Gastroesophageal sphincter (tissue), 4 donors: ENCODE data around the gene EEF2K. TPM values are rescaled to one million over a fixed set of nuclear protein-coding genes. Genes with fewer than 3 reads are reported as not detected.

Experiments used
- ATAC-seq: fragments of 150-250 bp; one replicate; pipeline ENCODE4 v1.9.1; 2016; ENCODE audit warnings: mild to moderate bottlenecking, moderate library complexity
- H3K27ac ChIP-seq, 4 donors: fragments of 200-600 bp; sonication (generic) in 3 of 4; 1 replicate in 3 of 4; 2 replicates in 1 of 4; pipeline ENCODE4 v1.5.1; 2016 to 2019
- H3K27me3 ChIP-seq: fragments of 200-600 bp; sonication (generic); one replicate; pipeline ENCODE4 v1.5.1; 2019
- H3K36me3 ChIP-seq, 2 donors: fragments of 200-600 bp; sonication (generic); one replicate each; pipeline ENCODE4 v1.5.1; 2019; ENCODE audit warnings: control low read depth in 1 of 2
- H3K4me1 ChIP-seq, 3 donors: fragments of 200-600 bp; sonication (generic); 1 replicate in 2 of 3; 2 replicates in 1 of 3; pipeline ENCODE4 v1.5.1; 2016 to 2019; ENCODE audit warnings: control low read depth in 2 of 3
- H3K4me3 ChIP-seq, 2 donors: fragments of 200-600 bp; sonication (generic); one replicate each; pipeline ENCODE4 v1.5.1; 2019; ENCODE audit warnings: mild to moderate bottlenecking in 1 of 2, moderate library complexity in 1 of 2
- H3K9me3 ChIP-seq, 3 donors: fragments of 200-600 bp; sonication (generic); one replicate each; pipeline ENCODE4 v1.5.1; 2017 to 2019; ENCODE audit warnings: control low read depth in 2 of 3
- EP300 ChIP-seq: sonication (generic); formaldehyde crosslinking; IDR thresholded peaks from one replicate; pipeline ENCODE4 v1.6.1; 2017; ENCODE audit warnings: antibody characterized with exemption, mild to moderate bottlenecking
- POLR2A ChIP-seq, 2 donors: fragments of 450-650 bp; IDR thresholded peaks; one replicate each; pipeline ENCODE4 v1.6.1; 2017; ENCODE audit warnings: antibody characterized with exemption in 2 of 2, mild to moderate bottlenecking in 2 of 2, moderate library complexity in 1 of 2
- POLR2AphosphoS5 ChIP-seq: sonication (generic); formaldehyde crosslinking; IDR thresholded peaks from one replicate; pipeline ENCODE4 v1.6.1; 2017; ENCODE audit warnings: antibody characterized with exemption
- WGBS, 2 donors: methylation state at CpG; one replicate each; pipeline ENCODE4 v1.1.5; 2018; ENCODE audit warnings: low coverage in 1 of 2; 5-methylcytosine and 5-hydroxymethylcytosine counted together
- total RNA-seq, 4 donors: library from RNA; depleted of rRNA; stranded (reverse); fragments of >200 nt; gene quantifications; one replicate each; pipeline ENCODE4 v1.1.0, GENCODE V29; 2016
- TF ChIP-seq, protein P1 (sequence below), 4 experiments: fragments of 200-600 bp in 2 of 4; fragments of 450-650 bp in 2 of 4; sonication (generic) in 1 of 4; IDR thresholded peaks; one replicate each; pipeline ENCODE4 v1.5.1; 2017 to 2019; ENCODE audit warnings: antibody characterized with exemption in 4 of 4, mild to moderate bottlenecking in 2 of 4, moderate library complexity in 2 of 4

Gene EEF2K
- 10 to 100 TPM; 31.3 to 38.9 (median 34.8) TPM for total RNA-seq

DNA sequence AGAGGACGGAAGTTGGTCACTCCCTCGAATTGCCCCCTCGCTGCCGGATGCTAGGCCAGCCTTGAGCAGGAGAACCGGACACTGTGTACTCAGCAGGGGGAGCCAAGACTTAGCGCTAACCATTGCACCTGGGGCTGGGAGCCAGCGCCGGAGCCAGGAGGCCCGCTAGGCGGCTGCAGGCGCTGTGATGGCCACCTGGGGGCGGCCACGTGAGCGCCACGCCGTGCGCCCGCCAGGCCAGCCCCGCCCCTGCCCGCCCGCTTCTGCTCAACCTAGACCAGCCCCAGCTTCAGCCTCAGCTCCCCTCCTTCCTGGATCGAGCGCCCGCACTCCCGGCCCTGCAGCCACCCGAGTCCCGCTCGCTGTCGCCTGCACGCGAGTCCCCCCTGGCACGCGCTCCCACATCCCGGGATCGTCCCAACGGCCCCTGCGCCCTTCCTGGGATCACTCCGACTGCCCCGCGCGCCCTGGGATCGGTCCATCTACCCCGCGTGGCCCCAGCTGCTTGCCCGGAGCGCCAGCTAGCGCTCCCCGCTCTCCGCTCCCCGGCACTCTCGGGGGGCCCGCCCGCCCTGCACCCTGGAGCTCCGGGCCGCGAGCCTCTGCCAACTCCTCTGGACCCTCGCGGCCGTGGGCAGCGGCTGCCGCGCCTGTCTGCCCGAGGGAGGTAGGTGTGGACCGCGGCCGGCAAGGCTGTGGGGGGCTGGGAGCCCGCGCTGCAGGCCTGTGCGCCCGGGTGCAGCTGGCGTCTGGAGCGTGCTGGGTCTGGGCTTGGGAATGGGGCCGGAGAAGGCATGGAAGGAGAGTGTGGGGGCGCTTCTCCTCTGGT is at the start of gene EEF2K:
Gene EEF2K (plus strand): TSS at position 266 of the 829 bp plus-strand sequence. CDS start 19,452 bp downstream, outside the sequence.
- H3K36me3 ChIP-seq, result no peaks in the 10 kb centered on the region
- H3K27me3 ChIP-seq, result no peaks in the 10 kb centered on the region
- H3K4me3 ChIP-seq, result peak within 1 kb of the TSS; percentile 91 to 94
- ATAC-seq, result peak; percentile 97
- no peaks in the 10 kb centered on the region for H3K9me3 ChIP-seq
- H3K27ac ChIP-seq, result peak within 1 kb of the TSS; percentile 86 to 94 (median 92)
- 0% methylated on average over 6 of the region's 74 CpGs; no CpG with 5 or more reads in 1 of the 2 donors for WGBS, 2 donors
- peaks cover 0 to 52% (median 6%) of the 10 kb centered on the region in 3 donors for H3K4me1 ChIP-seq
- TF ChIP-seq, protein P1, sequence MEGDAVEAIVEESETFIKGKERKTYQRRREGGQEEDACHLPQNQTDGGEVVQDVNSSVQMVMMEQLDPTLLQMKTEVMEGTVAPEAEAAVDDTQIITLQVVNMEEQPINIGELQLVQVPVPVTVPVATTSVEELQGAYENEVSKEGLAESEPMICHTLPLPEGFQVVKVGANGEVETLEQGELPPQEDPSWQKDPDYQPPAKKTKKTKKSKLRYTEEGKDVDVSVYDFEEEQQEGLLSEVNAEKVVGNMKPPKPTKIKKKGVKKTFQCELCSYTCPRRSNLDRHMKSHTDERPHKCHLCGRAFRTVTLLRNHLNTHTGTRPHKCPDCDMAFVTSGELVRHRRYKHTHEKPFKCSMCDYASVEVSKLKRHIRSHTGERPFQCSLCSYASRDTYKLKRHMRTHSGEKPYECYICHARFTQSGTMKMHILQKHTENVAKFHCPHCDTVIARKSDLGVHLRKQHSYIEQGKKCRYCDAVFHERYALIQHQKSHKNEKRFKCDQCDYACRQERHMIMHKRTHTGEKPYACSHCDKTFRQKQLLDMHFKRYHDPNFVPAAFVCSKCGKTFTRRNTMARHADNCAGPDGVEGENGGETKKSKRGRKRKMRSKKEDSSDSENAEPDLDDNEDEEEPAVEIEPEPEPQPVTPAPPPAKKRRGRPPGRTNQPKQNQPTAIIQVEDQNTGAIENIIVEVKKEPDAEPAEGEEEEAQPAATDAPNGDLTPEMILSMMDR (IDR thresholded peaks at IDR 0.05), result peak in 3 of 4 experiments; percentile 93 to 96 (median 96)
- TF ChIP-seq POLR2A (IDR thresholded peaks at IDR 0.05) (peak; percentile 23 to 30), EP300 (no peak), POLR2AphosphoS5 (peak; percentile 94)

DNA sequence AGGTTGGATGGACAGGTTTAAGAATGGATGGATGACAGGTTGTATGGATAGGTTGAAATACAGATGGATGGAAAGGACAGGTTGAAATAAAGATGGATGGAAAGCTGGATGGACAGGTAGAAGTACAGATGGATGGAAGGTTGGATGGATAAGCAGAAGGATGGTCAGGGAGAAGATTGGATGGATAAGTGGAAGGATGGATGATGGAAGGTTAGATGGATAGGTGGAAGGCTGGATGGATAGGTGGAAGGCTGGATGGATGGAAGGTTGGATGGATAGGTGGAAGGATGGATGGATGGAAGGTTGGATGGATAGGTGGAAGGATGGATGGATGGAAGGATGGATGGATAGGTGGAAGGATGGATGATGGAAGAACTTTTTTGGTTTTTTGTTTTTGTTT is 44.7 kb upstream of the EEF2K start:
- no peaks in the 10 kb centered on the region for H3K9me3 ChIP-seq
- ATAC-seq, result no peak
- H3K36me3 ChIP-seq, result no peaks in the 10 kb centered on the region
- H3K4me1 ChIP-seq, result peaks cover 0 to 6% (median 0%) of the 10 kb centered on the region in 3 donors
- H3K4me3 ChIP-seq, result no peak overlapping the region
- TF ChIP-seq, protein P1 (IDR thresholded peaks at IDR 0.05), result no peak
- TF ChIP-seq POLR2AphosphoS5 (no peak), POLR2A (IDR thresholded peaks at IDR 0.05) (no peak), EP300 (no peak)
- peaks cover 52% of the 10 kb centered on the region for H3K27me3 ChIP-seq
- H3K27ac ChIP-seq, result no peak overlapping the region

DNA sequence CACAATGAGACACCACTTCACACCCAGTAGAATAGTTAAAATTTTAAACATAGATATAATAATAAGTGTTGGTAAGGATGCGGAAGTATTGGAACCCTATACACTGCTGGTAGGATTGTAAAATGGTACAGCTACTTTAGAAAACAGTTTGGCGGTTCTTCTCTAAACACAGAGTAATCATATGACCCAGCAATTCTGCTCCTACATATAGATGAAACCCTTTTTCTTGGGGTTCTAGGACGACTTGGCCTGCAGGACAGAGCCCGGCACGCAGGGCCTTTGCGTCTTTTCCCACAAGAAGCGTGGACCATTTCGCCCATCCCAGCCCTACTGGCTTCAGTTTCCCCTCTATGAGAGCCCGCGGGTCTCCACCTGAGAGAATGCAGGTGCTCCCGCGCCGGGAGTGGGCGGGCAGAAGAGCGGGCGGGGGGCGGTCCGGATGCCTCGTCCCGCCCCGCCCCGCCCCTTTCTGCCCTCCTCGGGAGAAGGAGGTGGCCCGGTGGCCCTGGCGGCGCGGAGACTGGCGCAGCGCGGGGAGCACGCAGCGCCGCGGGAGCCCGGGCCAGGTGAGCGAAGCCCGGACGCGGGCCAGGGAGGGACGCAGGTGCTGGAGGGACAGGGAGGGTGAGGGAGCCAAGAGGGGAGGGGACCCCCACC is 44.0 kb upstream of the EEF2K start, which contains the start of gene SDR42E2:
Gene SDR42E2 (plus strand): TSS at position 508 of the 657 bp plus-strand sequence. CDS start 3,077 bp downstream, outside the sequence.
- H3K4me3 ChIP-seq, result peak within 1 kb of the TSS in 1 of 2 donors; percentile 15
- no peak within 1 kb of the TSS for H3K27ac ChIP-seq
- peaks cover 54% of the 10 kb centered on the region for H3K27me3 ChIP-seq
- no peaks in the 10 kb centered on the region for H3K36me3 ChIP-seq
- TF ChIP-seq POLR2AphosphoS5, result no peak
- TF ChIP-seq POLR2A (IDR thresholded peaks at IDR 0.05), result no peak
- TF ChIP-seq, protein P1 (IDR thresholded peaks at IDR 0.05), result no peak
- no peak for TF ChIP-seq EP300
- peaks cover 0 to 4% (median 0%) of the 10 kb centered on the region in 3 donors for H3K9me3 ChIP-seq
- H3K4me1 ChIP-seq, result peaks cover 0 to 6% (median 0%) of the 10 kb centered on the region in 3 donors
- WGBS, 2 donors, result 18 to 24% methylated on average over 6 to 10 of the region's 40 CpGs
- ATAC-seq, result no peak

DNA sequence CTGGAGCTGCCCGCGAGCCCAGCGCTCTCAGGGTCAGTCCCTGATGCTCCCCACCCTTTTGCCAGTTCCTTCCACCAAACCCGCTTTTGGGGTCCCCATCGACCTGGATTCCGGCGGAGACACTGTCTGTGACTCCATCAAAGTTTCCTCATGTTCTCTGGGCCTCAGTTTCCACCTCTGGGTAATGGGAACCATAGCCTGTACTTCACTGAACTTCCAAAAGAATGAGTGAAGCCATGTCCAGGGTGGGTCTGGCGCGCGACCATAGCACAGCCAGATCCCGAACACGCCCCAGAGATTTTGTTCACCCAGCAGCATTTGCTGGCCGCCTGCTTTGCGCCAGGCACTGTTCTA is 43.4 kb upstream of the EEF2K start:
- H3K4me3 ChIP-seq, result peak overlapping the region in 1 of 2 donors; percentile 15
- WGBS, 2 donors, result 27% methylated on average over 6 of the region's 14 CpGs; no CpG with 5 or more reads in 1 of the 2 donors
- TF ChIP-seq POLR2AphosphoS5, result no peak
- TF ChIP-seq, protein P1 (IDR thresholded peaks at IDR 0.05), result no peak
- peaks cover 0 to 6% (median 0%) of the 10 kb centered on the region in 3 donors for H3K4me1 ChIP-seq
- no peak overlapping the region for H3K27ac ChIP-seq
- peaks cover 54% of the 10 kb centered on the region for H3K27me3 ChIP-seq
- no peaks in the 10 kb centered on the region for H3K36me3 ChIP-seq
- ATAC-seq, result no peak
- H3K9me3 ChIP-seq, result peaks cover 0 to 4% (median 0%) of the 10 kb centered on the region in 3 donors
